ENCODE data around the gene VPS26C.
"Not testable (repeated sequence)": the region's sequence is repeated elsewhere in the genome, so short reads cannot be mapped to it uniquely, and the experiment has no call there.

GRCh38 chr21:37283191-37283710, 16.1 kb upstream of the VPS26C start:
- TF ChIP-seq CTCF (IDR thresholded peaks at IDR 0.05; ENCODE audit: low read depth, low read length, poor library complexity, severe bottlenecking); EZH2phosphoT487 (IDR thresholded peaks at IDR 0.05; ENCODE audit: borderline replicate concordance, low read length): not testable (repeated sequence)
